C4-2B (cell line): ENCODE measurements around the gene FRMD3.

Experiments used
- ZFX ChIP-seq: fragments of 450-650 bp; IDR thresholded peaks from 2 replicates; pipeline ENCODE4 v1.6.1; 2017
- TF ChIP-seq, protein P1 (sequence below): fragments of 450-650 bp; conservative IDR thresholded peaks from 2 replicates; pipeline ENCODE4 v1.5.1; 2017; ENCODE audit warnings: mild to moderate bottlenecking

DNA sequence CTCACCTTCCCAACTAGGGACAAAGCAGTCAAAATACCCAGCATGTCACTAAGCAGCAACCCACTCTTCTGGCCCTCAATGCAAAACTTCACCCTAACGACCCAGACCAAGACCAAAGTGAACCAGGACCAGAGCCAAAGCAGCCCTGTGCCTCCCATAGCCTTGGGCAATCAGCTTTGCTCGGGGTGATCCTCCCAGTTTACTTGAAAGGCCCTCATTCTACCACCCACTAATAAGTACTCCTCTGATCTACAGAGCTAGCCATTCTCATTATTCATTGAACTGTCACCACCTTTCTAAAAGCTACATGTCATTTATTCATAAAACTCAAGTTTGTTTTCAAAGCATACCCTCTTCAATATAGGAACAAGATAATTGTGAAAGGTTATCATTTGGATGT is 221.0 kb downstream of the FRMD3 start:
- TF ChIP-seq, protein P1, sequence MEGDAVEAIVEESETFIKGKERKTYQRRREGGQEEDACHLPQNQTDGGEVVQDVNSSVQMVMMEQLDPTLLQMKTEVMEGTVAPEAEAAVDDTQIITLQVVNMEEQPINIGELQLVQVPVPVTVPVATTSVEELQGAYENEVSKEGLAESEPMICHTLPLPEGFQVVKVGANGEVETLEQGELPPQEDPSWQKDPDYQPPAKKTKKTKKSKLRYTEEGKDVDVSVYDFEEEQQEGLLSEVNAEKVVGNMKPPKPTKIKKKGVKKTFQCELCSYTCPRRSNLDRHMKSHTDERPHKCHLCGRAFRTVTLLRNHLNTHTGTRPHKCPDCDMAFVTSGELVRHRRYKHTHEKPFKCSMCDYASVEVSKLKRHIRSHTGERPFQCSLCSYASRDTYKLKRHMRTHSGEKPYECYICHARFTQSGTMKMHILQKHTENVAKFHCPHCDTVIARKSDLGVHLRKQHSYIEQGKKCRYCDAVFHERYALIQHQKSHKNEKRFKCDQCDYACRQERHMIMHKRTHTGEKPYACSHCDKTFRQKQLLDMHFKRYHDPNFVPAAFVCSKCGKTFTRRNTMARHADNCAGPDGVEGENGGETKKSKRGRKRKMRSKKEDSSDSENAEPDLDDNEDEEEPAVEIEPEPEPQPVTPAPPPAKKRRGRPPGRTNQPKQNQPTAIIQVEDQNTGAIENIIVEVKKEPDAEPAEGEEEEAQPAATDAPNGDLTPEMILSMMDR: no peak
- no peak for TF ChIP-seq ZFX
